ENCODE results near the gene CSRP2.

DNA sequence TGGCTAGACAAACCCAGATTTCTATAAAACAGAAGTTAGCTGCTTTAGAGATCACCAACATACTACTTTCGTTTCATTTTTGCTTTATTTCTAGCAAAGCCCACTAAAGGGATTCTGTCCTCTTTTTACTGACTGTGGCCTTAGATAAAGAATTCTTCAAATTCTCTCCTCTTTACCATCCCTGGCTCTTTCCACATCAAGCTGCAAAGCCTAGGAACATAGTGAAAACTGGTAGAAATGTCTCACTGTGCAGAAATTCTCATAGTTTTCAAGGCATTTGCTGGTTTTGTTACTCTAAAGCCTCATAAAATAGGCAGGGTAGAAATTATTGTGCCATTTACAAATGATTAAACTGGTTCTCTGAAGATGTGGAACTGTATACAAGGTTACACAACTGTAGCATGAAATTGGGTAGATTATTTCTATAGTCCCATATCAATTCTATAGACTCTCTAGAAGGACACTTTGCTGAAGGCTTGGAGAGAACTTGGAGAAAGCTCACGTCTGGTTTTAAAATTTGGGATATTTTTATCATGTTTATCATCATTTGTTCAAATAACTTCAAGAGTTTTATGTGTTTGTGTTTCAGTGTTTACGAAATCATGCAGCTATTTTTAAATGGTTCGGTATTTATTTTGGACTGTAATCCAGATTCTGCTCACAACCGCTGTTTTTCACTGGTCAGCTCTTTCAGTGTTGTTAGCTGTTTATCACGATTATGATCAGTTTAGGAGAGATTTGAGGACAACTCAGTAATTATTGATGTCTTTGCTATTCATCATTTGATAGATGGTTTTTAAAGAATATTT, 36.7 kb upstream of the CSRP2 start:
- TF ChIP-seq ELF4 (IDR thresholded peaks at IDR 0.05) (no peak), FOXK2 (IDR thresholded peaks at IDR 0.05) (no peak), FOXM1 (IDR thresholded peaks at IDR 0.05; ENCODE audit: borderline replicate concordance) (no peak), BHLHE40 (IDR thresholded peaks at IDR 0.05; ENCODE audit: borderline replicate concordance) (no peak), SUZ12 (IDR thresholded peaks at IDR 0.05) (no peak), L3MBTL2 (conservative IDR thresholded peaks at IDR 0.05) (no peak), NFRKB (IDR thresholded peaks at IDR 0.05) (no peak), SP1 (IDR thresholded peaks at IDR 0.05) (no peak), TARDBP (IDR thresholded peaks at IDR 0.05) (no peak)
- TF ChIP-seq, protein P1, sequence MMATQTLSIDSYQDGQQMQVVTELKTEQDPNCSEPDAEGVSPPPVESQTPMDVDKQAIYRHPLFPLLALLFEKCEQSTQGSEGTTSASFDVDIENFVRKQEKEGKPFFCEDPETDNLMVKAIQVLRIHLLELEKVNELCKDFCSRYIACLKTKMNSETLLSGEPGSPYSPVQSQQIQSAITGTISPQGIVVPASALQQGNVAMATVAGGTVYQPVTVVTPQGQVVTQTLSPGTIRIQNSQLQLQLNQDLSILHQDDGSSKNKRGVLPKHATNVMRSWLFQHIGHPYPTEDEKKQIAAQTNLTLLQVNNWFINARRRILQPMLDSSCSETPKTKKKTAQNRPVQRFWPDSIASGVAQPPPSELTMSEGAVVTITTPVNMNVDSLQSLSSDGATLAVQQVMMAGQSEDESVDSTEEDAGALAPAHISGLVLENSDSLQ (IDR thresholded peaks at IDR 0.05) = no peak
